Spleen (tissue), 11 donors: ENCODE results near the gene ST3GAL4. TPM values are rescaled to one million over a fixed set of nuclear protein-coding genes. Genes with fewer than 3 reads are reported as not detected.

Source experiments
- DNase-seq: peaks from one replicate; pipeline ENCODE4 v3.0.0-alpha.2; 2020
- H3K27ac ChIP-seq, 8 donors: fragments of 200-600 bp; sonication (generic) in 7 of 8; 1 replicate in 4 of 8; 2 replicates in 4 of 8; pipeline versions ENCODE4 v1.5.0 to v1.8.0; 2016 to 2021; ENCODE audit warnings: inconsistent platforms in 4 of 8, mild to moderate bottlenecking in 4 of 8, moderate library complexity in 1 of 8
- H3K27me3 ChIP-seq, 7 donors: fragments of 200-600 bp; sonication (generic) in 6 of 7; replicated peaks in 1 of 7; 1 replicate in 4 of 7; 2 replicates in 3 of 7; pipeline versions ENCODE4 v1.5.0 to v1.8.0; 2016 to 2021; ENCODE audit warnings: inconsistent platforms in 3 of 7, mild to moderate bottlenecking in 1 of 7
- H3K36me3 ChIP-seq, 6 donors: fragments of 200-600 bp; sonication (generic) in 5 of 6; 1 replicate in 4 of 6; 2 replicates in 2 of 6; pipeline versions ENCODE4 v1.5.0 to v1.8.0; 2016 to 2021; ENCODE audit warnings: inconsistent platforms in 2 of 6
- H3K4me1 ChIP-seq, 6 donors: fragments of 200-600 bp; sonication (generic) in 5 of 6; 1 replicate in 3 of 6; 2 replicates in 3 of 6; pipeline versions ENCODE4 v1.5.0 to v1.8.0; 2016 to 2021; ENCODE audit warnings: inconsistent platforms in 3 of 6
- H3K4me3 ChIP-seq, 8 donors: fragments of 200-600 bp; sonication (generic) in 7 of 8; 1 replicate in 4 of 8; 2 replicates in 4 of 8; pipeline versions ENCODE4 v1.5.0 to v1.8.0; 2016 to 2021; ENCODE audit warnings: inconsistent platforms in 4 of 8, mild to moderate bottlenecking in 4 of 8, moderate library complexity in 2 of 8
- H3K9me3 ChIP-seq, 8 donors: fragments of 200-600 bp; sonication (generic) in 7 of 8; 1 replicate in 4 of 8; 2 replicates in 4 of 8; pipeline versions ENCODE4 v1.5.0 to v1.8.0; 2016 to 2021; ENCODE audit warnings: inconsistent platforms in 4 of 8
- POLR2A ChIP-seq, 3 donors: fragments of 450-650 bp; IDR thresholded peaks; one replicate each; pipeline ENCODE4 v1.5.1; 2017; ENCODE audit warnings: antibody characterized with exemption in 3 of 3, mild to moderate bottlenecking in 1 of 3
- POLR2AphosphoS5 ChIP-seq, 3 donors: sonication (generic); formaldehyde crosslinking; IDR thresholded peaks; one replicate each; pipeline ENCODE4 v1.5.1; 2017; ENCODE audit warnings: antibody characterized with exemption in 3 of 3
- WGBS, 5 donors: extraction: QIAGEN DNeasy Blood & Tissue Kit in 3 of 5; methylation state at CpG; one replicate each; pipeline versions ENCODE4 v1.1.5 to v1.1.7; 2013 to 2018; 5-methylcytosine and 5-hydroxymethylcytosine counted together
- intact Hi-C: fragments of 100-400 bp; cut with DNase I; formaldehyde crosslinking; loops from one replicate; pipeline ENCODE4 v1.15.0; 2023; ENCODE audit warnings: low total_unique reads
- polyA plus RNA-seq, 3 donors: library from polyadenylated mRNA; stranded (reverse); fragments of 200-250 nt; gene quantifications; one replicate each; pipeline ENCODE4 v1.2.1, GENCODE V29; 2013
- total RNA-seq, 7 donors: library from RNA; depleted of rRNA in 3 of 7; stranded (reverse); fragments of >200 nt in 3 of 7; fragmentation: NEBNext Ultra II Directional in 4 of 7; extraction: Animal tissue kit (Norgen Biotek cat#: 25700) in 4 of 7; gene quantifications; one replicate each; pipeline versions ENCODE4 v1.1.0 to v1.2.1, GENCODE V29; 2016 to 2021
- TF ChIP-seq, protein P1 (sequence below), 11 experiments: fragments of 200-600 bp in 7 of 11; fragments of 450-650 bp in 4 of 11; sonication (generic) in 4 of 11; IDR thresholded peaks in 8 of 11; conservative IDR thresholded peaks in 3 of 11; 1 replicate in 7 of 11; 2 replicates in 4 of 11; pipeline versions ENCODE4 v1.4.0 to v1.8.0; 2016 to 2021; ENCODE audit warnings: antibody characterized with exemption in 11 of 11, inconsistent platforms in 4 of 11, mild to moderate bottlenecking in 1 of 11
- donor health status: healthy with polysubstance abuse.
- donor health status: DM: no; HTN: no; CAD: no; lungs with moderate emphysema.
- donor health status: DM: no; HTN: no; CAD: no.
- donor health status: Bipolar disorder and iron deficiency.
- donor health status: healthy.
- donor health status: DM: no; HTN: no; CAD: no.
- donor health status: DM: yes; HTN: yes; CAD: no.

ST3GAL4 gene
- total and polyA plus RNA-seq, 10 donors = 12.8 to 102 (median 47.4) TPM

DNA sequence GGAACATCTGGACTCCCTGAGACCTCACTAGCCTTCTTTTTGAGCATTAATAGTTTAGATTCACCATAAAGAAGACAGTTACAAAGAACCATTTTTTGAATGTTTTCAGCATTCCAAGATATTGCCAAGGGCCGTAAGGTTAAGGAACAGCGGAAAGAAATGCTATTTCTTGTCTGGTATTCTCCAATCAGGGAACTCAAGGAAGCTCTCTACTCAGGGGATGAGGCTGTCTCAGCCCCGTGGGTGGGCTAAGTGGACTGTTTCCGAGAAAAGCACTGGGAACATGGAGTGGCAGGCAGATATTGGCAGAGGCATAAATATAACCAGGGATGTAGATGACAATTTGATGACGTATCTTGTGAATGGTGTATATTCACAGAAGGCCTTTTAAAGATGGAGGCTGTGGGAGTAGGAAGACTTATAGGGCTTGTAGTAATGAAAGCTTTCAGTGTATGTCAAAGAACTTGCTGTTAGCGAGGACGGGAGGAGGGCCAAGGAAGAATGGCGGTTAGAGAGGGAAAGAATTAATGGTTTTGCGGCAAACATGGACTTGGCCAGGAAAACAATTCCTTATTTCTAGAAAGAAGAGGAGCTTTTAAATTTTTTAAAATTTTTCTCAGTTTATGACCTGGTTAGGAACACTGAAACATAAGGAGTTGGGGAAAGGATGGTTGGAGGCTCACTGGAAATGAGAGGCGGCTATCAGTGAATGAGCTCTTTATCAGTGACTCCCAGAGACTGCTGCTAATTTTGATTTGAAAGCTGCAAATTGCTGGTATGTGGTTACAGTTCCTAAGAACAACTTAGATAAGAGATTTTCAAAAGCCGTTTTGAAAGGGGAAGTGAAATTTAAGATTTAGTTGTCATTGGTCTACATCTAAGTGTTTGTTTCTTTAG lies 64.6 kb downstream of the ST3GAL4 start:
- no peak for TF ChIP-seq POLR2A (IDR thresholded peaks at IDR 0.05)
- peak in 1 of 3 donors; percentile 71 for TF ChIP-seq POLR2AphosphoS5 (IDR thresholded peaks at IDR 0.05)
- TF ChIP-seq, protein P1, sequence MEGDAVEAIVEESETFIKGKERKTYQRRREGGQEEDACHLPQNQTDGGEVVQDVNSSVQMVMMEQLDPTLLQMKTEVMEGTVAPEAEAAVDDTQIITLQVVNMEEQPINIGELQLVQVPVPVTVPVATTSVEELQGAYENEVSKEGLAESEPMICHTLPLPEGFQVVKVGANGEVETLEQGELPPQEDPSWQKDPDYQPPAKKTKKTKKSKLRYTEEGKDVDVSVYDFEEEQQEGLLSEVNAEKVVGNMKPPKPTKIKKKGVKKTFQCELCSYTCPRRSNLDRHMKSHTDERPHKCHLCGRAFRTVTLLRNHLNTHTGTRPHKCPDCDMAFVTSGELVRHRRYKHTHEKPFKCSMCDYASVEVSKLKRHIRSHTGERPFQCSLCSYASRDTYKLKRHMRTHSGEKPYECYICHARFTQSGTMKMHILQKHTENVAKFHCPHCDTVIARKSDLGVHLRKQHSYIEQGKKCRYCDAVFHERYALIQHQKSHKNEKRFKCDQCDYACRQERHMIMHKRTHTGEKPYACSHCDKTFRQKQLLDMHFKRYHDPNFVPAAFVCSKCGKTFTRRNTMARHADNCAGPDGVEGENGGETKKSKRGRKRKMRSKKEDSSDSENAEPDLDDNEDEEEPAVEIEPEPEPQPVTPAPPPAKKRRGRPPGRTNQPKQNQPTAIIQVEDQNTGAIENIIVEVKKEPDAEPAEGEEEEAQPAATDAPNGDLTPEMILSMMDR (IDR thresholded peaks at IDR 0.05 in 8 of 11, conservative IDR thresholded peaks at IDR 0.05 in 3 of 11) = no peak
- 35 to 54% (median 42%) methylated on average over 11 of the region's 11 CpGs for WGBS, 5 donors
- Histone ChIP-seq H3K27ac (peak overlapping the region in 7 of 8 donors; percentile 64 to 83 (median 79)), H3K4me1 (peaks cover 24 to 95% (median 66%) of the 10 kb centered on the region in 6 donors), H3K9me3 (no peaks in the 10 kb centered on the region), H3K27me3 (peaks cover 0 to 6% (median 0%) of the 10 kb centered on the region in 7 donors), H3K36me3 (peaks cover 0 to 7% (median 0%) of the 10 kb centered on the region in 6 donors), H3K4me3 (no peak overlapping the region)
- DNase-seq = no peak
- intact Hi-C loops = loop anchor here (10.0 kb wide), 1 partner anchor 95 kb away; no protein-coding TSS in a partner anchor

DNA sequence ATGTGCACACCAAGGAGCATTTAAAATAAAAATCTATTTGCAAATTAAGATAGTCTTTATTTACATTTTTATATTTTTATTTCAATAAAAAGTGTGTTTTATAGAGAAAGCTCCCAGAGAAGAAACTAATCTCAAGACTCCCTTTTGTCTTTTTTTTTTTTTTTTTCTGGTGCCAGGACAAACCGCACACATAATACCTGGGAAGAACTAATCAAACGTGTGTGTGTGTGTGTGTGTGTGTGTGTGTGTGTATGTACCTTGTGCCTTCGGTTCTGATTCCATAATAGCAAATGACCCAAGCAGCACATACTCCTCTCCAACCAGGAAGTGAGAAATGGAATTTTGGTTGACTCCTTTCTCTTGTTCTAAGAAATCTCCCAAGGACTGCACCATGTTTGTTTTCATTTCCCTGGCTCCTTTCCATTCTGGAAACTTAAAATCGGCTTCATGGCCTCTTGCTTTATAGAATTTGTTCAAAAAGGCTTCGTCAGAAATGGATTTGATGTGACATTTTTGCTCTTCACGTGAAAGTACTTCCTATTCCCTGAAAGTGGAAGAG lies 65.3 kb downstream of the ST3GAL4 start:
- Histone ChIP-seq H3K4me3 (no peak overlapping the region), H3K4me1 (peaks cover 24 to 95% (median 64%) of the 10 kb centered on the region in 6 donors), H3K27ac (peak overlapping the region; percentile 39 to 83 (median 78)), H3K36me3 (no peaks in the 10 kb centered on the region), H3K9me3 (no peaks in the 10 kb centered on the region), H3K27me3 (peaks cover 0 to 6% (median 0%) of the 10 kb centered on the region in 7 donors)
- 35 to 51% (median 40%) methylated on average over 6 of the region's 6 CpGs for WGBS, 5 donors
- TF ChIP-seq POLR2A (IDR thresholded peaks at IDR 0.05) = no peak
- no peak for TF ChIP-seq POLR2AphosphoS5 (IDR thresholded peaks at IDR 0.05)
- TF ChIP-seq, protein P1 (IDR thresholded peaks at IDR 0.05 in 8 of 11, conservative IDR thresholded peaks at IDR 0.05 in 3 of 11) = no peak
- intact Hi-C loops = loop anchor here (10.0 kb wide), 1 partner anchor 96 kb away; no protein-coding TSS in a partner anchor
- DNase-seq = no peak

DNA sequence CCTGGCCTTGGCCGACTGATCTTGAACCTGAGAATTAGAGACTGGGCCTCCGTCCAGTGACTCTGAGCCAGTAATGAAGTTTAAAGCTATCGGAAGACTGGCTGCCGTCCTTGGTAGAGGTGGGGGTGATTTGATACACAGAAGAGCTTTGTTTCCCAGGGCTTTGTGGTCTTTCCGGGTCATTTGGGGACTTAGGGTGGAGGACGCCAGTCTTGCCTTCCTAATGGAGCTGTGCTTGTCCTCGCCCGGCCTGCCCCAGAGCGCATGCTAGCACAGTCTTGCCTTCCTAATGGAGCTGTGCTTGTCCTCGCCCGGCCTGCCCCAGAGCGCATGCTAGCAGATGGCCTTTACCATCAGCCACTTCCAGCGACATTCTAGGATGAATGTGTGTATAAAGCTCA lies 65.8 kb downstream of the ST3GAL4 start:
- peaks cover 20 to 95% (median 62%) of the 10 kb centered on the region in 6 donors for H3K4me1 ChIP-seq
- peak overlapping the region; percentile 39 to 83 (median 78) for H3K27ac ChIP-seq
- intact Hi-C loops = loop anchor here (10.0 kb wide), 1 partner anchor 96 kb away; no protein-coding TSS in a partner anchor

More for the DNA sequence above, 65.8 kb downstream of the ST3GAL4 start:
- H3K27me3 ChIP-seq = peaks cover 0 to 6% (median 0%) of the 10 kb centered on the region in 7 donors
- TF ChIP-seq POLR2AphosphoS5 (IDR thresholded peaks at IDR 0.05) (peak; percentile 46 to 60 (median 59)), POLR2A (IDR thresholded peaks at IDR 0.05) (no peak)
- TF ChIP-seq, protein P1 (IDR thresholded peaks at IDR 0.05 in 8 of 11, conservative IDR thresholded peaks at IDR 0.05 in 3 of 11) = no peak
- H3K4me3 ChIP-seq = no peak overlapping the region
- H3K9me3 ChIP-seq = no peaks in the 10 kb centered on the region
- no peaks in the 10 kb centered on the region for H3K36me3 ChIP-seq
- 68 to 75% (median 72%) methylated on average over 13 of the region's 13 CpGs for WGBS, 5 donors
- DNase-seq = peak; percentile 75
